ENCODE results near the gene CLCN7. TPM values are rescaled to one million over a fixed set of nuclear protein-coding genes. Genes with fewer than 3 reads are reported as not detected.
"Not testable (repeated sequence)": the region's sequence is repeated elsewhere in the genome, so short reads cannot be mapped to it uniquely, and the experiment has no call there.

CLCN7 gene
- total RNA-seq, 1 donor from 2014 or later: 58.0 TPM

- H3K27me3 Mint-ChIP-seq: no peaks in the 10 kb centered on the region
- intact Hi-C loops (cut with micrococcal nuclease): no loop called here
- DNase-seq: no peak
- H3K27ac Mint-ChIP-seq: no peak overlapping the region
- H3K9me3 Mint-ChIP-seq: no peaks in the 10 kb centered on the region
- peaks cover 2% of the 10 kb centered on the region for H3K36me3 Mint-ChIP-seq (ENCODE audit: low read depth)
- no peaks in the 10 kb centered on the region for H3K4me1 Mint-ChIP-seq
- no peak overlapping the region for H3K4me3 Mint-ChIP-seq
Measured at GRCh38 chr16:1445518-1446203, 29.2 kb downstream of the CLCN7 start.

GRCh38 chr16:1444730-1445517, 29.9 kb downstream of the CLCN7 start:
- H3K4me1 Mint-ChIP-seq: no peaks in the 10 kb centered on the region
- no peaks in the 10 kb centered on the region for H3K9me3 Mint-ChIP-seq
- H3K27ac Mint-ChIP-seq: no peak overlapping the region
- DNase-seq: no peak
- intact Hi-C loops (cut with micrococcal nuclease): no loop called here
- no peaks in the 10 kb centered on the region for H3K36me3 Mint-ChIP-seq (ENCODE audit: low read depth)
- no peaks in the 10 kb centered on the region for H3K27me3 Mint-ChIP-seq
- no peak overlapping the region for H3K4me3 Mint-ChIP-seq

- Mint-ChIP-seq H3K4me3 (no peak within 1 kb of the TSS), H3K27ac (no peak within 1 kb of the TSS), H3K27me3 (no peaks in the 10 kb centered on the region), H3K36me3 (ENCODE audit: low read depth) (no peaks in the 10 kb centered on the region), H3K4me1 (no peaks in the 10 kb centered on the region), H3K9me3 (no peaks in the 10 kb centered on the region)
- intact Hi-C loops (cut with micrococcal nuclease): no loop called here
- DNase-seq: no peak
Measured at GRCh38 chr16:1443980-1444729, 30.7 kb downstream of the CLCN7 start, which contains the start of gene CCDC154. Gene CCDC154, minus strand, starts transcription at chr16:1444556. Its CDS starts 234 bp downstream, at chr16:1444322.

GRCh38 chr16:1443403-1443973, 31.3 kb downstream of the CLCN7 start:
- H3K9me3 Mint-ChIP-seq: no peaks in the 10 kb centered on the region
- intact Hi-C loops (cut with micrococcal nuclease): no loop called here
- no peaks in the 10 kb centered on the region for H3K27me3 Mint-ChIP-seq
- H3K36me3 Mint-ChIP-seq (ENCODE audit: low read depth): no peaks in the 10 kb centered on the region
- no peak overlapping the region for H3K4me3 Mint-ChIP-seq
- H3K4me1 Mint-ChIP-seq: no peaks in the 10 kb centered on the region
- H3K27ac Mint-ChIP-seq: no peak overlapping the region
- DNase-seq: no peak

- Mint-ChIP-seq H3K27me3 (no peaks in the 10 kb centered on the region), H3K36me3 (ENCODE audit: low read depth) (no peaks in the 10 kb centered on the region), H3K9me3 (no peaks in the 10 kb centered on the region), H3K4me1 (no peaks in the 10 kb centered on the region), H3K4me3 (no peak overlapping the region), H3K27ac (no peak overlapping the region)
- DNase-seq: no peak
- intact Hi-C loops (cut with micrococcal nuclease): no loop called here
Measured at GRCh38 chr16:1442697-1443096, 32.1 kb downstream of the CLCN7 start.

GRCh38 chr16:1441391-1441829, 33.4 kb downstream of the CLCN7 start:
- DNase-seq: no peak
- Mint-ChIP-seq H3K9me3 (no peaks in the 10 kb centered on the region), H3K4me1 (no peaks in the 10 kb centered on the region), H3K27me3 (no peaks in the 10 kb centered on the region), H3K4me3 (no peak overlapping the region), H3K27ac (peak overlapping the region; percentile 53), H3K36me3 (ENCODE audit: low read depth) (no peaks in the 10 kb centered on the region)
- intact Hi-C loops (cut with micrococcal nuclease): no loop called here

GRCh38 chr16:1439699-1440074, 35.1 kb downstream of the CLCN7 start:
- H3K27me3 Mint-ChIP-seq; H3K36me3 Mint-ChIP-seq (ENCODE audit: low read depth); intact Hi-C loops (cut with micrococcal nuclease); H3K9me3 Mint-ChIP-seq; H3K4me3 Mint-ChIP-seq; DNase-seq; H3K27ac Mint-ChIP-seq; H3K4me1 Mint-ChIP-seq: not testable (repeated sequence)

GRCh38 chr16:1439058-1439698, 35.6 kb downstream of the CLCN7 start:
- no peaks in the 10 kb centered on the region for H3K4me1 Mint-ChIP-seq
- intact Hi-C loops (cut with micrococcal nuclease): no loop called here
- H3K36me3 Mint-ChIP-seq (ENCODE audit: low read depth): no peaks in the 10 kb centered on the region
- DNase-seq: no peak
- no peaks in the 10 kb centered on the region for H3K9me3 Mint-ChIP-seq
- no peak overlapping the region for H3K4me3 Mint-ChIP-seq
- H3K27ac Mint-ChIP-seq: no peak overlapping the region
- no peaks in the 10 kb centered on the region for H3K27me3 Mint-ChIP-seq

GRCh38 chr16:1438229-1439057, 36.4 kb downstream of the CLCN7 start:
- no peaks in the 10 kb centered on the region for H3K4me1 Mint-ChIP-seq
- no peak for DNase-seq
- no peaks in the 10 kb centered on the region for H3K36me3 Mint-ChIP-seq (ENCODE audit: low read depth)
- H3K27ac Mint-ChIP-seq: no peak overlapping the region
- no peaks in the 10 kb centered on the region for H3K27me3 Mint-ChIP-seq
- H3K9me3 Mint-ChIP-seq: no peaks in the 10 kb centered on the region
- intact Hi-C loops (cut with micrococcal nuclease): no loop called here
- H3K4me3 Mint-ChIP-seq: no peak overlapping the region

- H3K27ac Mint-ChIP-seq: no peak overlapping the region
- no peaks in the 10 kb centered on the region for H3K27me3 Mint-ChIP-seq
- H3K4me3 Mint-ChIP-seq: no peak overlapping the region
- H3K9me3 Mint-ChIP-seq: no peaks in the 10 kb centered on the region
- no peak for DNase-seq
- no peaks in the 10 kb centered on the region for H3K36me3 Mint-ChIP-seq (ENCODE audit: low read depth)
- no peaks in the 10 kb centered on the region for H3K4me1 Mint-ChIP-seq
- intact Hi-C loops (cut with micrococcal nuclease): no loop called here
Measured at GRCh38 chr16:1437606-1438005, 37.2 kb downstream of the CLCN7 start.

GRCh38 chr16:1436731-1437355, 38.0 kb downstream of the CLCN7 start:
- no peak for DNase-seq
- intact Hi-C loops (cut with micrococcal nuclease): no loop called here
- Mint-ChIP-seq H3K4me1 (no peaks in the 10 kb centered on the region), H3K27me3 (no peaks in the 10 kb centered on the region), H3K36me3 (ENCODE audit: low read depth) (no peaks in the 10 kb centered on the region), H3K4me3 (no peak overlapping the region), H3K27ac (no peak overlapping the region), H3K9me3 (no peaks in the 10 kb centered on the region)

- no peak for DNase-seq
- intact Hi-C loops (cut with micrococcal nuclease): no loop called here
- Mint-ChIP-seq H3K36me3 (ENCODE audit: low read depth) (no peaks in the 10 kb centered on the region), H3K4me1 (no peaks in the 10 kb centered on the region), H3K9me3 (no peaks in the 10 kb centered on the region), H3K4me3 (no peak overlapping the region), H3K27me3 (no peaks in the 10 kb centered on the region), H3K27ac (no peak overlapping the region)
Measured at GRCh38 chr16:1435921-1436697, 38.7 kb downstream of the CLCN7 start.
